ENCODE results near the gene PIEZO2.

GRCh38 chr18:11112286-11112685 is 37.1 kb downstream of the PIEZO2 start:
- TF ChIP-seq CTCF (optimal IDR thresholded peaks at IDR 0.05 in 1 of 3, IDR thresholded peaks at IDR 0.05 in 1 of 3, conservative IDR thresholded peaks at IDR 0.05 in 1 of 3; ENCODE audit: extremely low read depth in 1 of 3, insufficient read depth in 2 of 3, low read length in 3 of 3) (no peak), EZH2 (IDR thresholded peaks at IDR 0.05; ENCODE audit: low read length) (no peak)

All from keratinocyte (primary cell).